GM12874 (cell line): ENCODE results near the gene SELENOI.

Source experiments
- TF ChIP-seq, protein P1 (sequence below): IDR thresholded peaks from 2 replicates; pipeline ENCODE4 v1.5.1; 2011; ENCODE audit warnings: low read depth, mild to moderate bottlenecking, control low read depth, low read length, moderate library complexity; ENCODE audit not compliant: insufficient read depth

Gene SELENOI

DNA sequence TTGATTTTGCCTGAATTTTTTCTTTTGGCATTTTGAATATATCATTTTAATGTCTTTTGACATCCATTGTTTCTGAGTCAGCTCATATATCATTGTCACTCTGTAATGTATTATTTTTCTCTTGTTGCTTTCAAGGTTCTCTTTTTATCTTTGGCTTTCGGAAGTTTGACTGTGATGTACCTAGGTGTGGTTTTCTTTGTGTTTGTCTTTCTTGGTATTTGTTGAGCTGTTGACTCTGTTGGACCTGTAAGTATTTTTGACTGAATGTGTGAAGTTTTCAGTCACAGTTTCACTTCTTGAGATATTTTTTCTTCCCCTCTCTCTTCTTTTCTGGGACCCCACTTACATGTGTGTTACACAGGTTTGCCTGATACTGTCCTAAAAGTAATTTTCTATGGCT, 30.9 kb downstream of the SELENOI start:
- TF ChIP-seq, protein P1, sequence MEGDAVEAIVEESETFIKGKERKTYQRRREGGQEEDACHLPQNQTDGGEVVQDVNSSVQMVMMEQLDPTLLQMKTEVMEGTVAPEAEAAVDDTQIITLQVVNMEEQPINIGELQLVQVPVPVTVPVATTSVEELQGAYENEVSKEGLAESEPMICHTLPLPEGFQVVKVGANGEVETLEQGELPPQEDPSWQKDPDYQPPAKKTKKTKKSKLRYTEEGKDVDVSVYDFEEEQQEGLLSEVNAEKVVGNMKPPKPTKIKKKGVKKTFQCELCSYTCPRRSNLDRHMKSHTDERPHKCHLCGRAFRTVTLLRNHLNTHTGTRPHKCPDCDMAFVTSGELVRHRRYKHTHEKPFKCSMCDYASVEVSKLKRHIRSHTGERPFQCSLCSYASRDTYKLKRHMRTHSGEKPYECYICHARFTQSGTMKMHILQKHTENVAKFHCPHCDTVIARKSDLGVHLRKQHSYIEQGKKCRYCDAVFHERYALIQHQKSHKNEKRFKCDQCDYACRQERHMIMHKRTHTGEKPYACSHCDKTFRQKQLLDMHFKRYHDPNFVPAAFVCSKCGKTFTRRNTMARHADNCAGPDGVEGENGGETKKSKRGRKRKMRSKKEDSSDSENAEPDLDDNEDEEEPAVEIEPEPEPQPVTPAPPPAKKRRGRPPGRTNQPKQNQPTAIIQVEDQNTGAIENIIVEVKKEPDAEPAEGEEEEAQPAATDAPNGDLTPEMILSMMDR = no peak

DNA sequence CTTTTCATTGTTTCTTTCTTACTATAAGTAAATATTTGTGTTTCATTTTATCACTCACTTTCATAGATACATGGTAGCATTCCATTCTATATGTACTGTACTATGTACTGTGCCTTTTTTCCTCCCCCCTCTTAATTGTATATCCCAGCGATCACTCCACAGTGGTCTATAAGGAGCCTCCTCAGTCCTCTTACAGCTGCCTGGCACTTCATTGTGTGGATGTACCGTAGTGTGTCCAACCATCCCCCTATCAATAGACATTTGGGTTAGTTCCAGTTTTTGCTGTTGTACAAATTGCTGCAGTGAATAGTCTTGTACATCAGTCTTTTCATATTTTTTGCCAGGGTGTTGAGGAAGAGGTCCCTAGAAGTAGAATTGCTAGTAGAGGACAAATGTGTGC, 34.3 kb downstream of the SELENOI start:
- TF ChIP-seq, protein P1 = no peak

DNA sequence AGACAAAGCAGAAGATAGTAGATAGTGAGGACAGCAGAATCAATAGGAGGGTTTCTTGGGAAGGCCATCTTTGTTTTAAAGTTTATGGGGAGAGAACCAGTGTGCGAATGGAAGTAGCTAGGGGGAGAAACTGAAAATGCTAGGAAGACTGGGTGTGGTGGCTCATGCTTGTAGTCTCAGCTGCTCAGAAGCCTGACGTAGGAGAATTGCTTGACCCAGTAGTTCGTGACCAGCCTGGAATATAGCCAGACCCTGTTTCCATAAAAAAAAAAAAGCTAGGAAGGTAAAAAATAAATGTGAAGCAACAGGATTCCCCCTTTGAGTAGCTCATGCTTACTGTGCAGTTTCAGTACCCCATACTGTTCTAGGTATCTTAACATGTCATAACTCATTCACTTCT, 36.6 kb downstream of the SELENOI start:
- TF ChIP-seq, protein P1 = no peak

DNA sequence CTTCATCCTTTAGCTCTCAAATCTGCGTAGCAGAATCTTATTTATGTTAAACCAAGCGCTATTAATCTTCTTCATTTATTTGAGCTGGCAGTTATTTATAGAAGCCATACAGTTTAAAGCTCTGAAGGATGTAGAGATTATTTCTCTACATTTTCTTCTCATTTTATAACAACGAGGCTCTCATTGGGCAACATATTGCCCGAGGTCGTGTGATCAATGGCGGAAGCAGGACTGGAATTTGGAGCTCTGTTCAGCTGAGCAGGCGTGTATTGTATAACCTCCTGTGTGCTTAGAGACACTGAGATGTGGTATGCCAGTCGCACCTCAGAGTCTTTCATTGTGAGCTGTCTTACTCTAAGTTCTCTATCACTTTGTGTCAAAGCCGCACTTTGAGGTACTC, 38.2 kb downstream of the SELENOI start:
- TF ChIP-seq, protein P1 = no peak

DNA sequence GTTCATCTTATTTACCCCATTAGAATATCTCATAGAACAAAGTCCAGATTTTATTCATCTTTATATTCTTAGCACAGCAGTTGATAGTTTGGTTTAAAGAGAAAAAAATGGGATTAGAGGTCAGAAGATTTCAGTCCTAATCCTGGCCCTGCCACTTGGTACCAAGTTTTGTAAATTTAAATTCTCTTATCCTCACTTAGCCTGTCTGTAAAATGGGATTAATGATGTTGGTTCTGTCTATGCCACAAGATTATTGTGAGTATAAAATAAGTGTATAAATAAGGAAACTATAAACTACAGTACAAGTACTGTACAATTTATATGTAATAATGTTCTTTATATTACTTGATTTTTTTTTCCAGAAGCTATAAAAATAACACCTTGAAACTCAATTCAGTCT, 38.7 kb downstream of the SELENOI start:
- TF ChIP-seq, protein P1 = no peak

DNA sequence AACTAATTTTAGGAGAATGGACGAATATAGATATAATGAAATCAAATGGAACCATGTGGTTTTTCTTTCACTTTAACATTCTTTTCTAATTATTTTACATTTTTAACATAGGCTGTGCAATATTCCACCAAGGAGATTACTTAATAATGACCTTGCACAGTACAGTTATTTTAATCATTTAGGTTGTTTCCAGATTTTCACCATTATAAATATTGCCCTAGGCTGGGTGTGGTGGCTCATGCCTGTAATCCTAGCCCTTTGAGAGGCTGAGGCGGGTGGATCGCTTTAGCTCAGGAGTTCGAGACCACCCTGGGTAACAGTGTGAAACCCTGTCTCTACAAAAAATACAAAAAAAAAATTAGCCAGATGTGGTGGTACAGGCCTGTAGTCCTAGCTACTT, 41.2 kb downstream of the SELENOI start:
- TF ChIP-seq, protein P1 = no peak

DNA sequence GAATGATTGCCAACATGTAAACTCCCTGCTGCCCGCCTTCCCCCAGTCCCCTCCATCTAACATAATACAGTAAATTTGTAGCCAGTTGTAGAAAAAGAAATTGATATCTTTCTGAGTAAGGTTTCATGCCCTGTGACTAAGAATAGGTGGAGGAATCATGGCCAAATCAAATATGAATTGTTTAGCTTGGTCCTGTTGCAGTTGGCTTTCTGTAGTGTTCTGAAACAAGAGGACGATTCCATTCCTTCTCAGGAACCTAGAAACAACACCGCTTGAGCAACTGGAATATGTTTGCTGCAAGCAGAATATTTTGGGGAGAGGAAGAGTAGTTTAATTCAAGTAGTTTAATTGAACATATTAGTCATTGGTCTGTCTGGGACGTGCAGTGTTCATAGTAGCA, 48.8 kb downstream of the SELENOI start:
- TF ChIP-seq, protein P1 = no peak

DNA sequence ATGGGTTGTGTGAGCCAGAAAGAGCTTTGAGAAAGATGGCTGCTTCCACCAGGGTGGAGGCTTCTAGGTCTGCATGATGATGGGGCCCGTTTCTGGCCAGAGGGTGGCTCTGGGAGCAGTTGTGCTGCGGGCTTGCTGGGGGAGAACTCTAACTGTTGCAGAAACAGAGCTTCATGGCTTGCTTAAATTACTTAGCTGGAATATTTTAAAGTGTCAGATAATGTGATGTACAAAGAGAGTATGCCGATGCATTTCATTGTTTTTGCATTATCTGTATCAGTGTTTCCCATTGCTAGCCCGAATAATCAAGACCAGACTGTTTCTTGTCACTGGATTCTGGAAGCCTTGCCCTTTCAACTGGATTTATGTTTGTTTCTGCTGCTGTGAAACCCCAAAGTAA, 49.5 kb downstream of the SELENOI start:
- TF ChIP-seq, protein P1 = no peak
